T-helper 17 cell (primary cell): Measurements from ENCODE around the gene USP11. TPM values are rescaled to one million over a fixed set of nuclear protein-coding genes. Genes with fewer than 3 reads are reported as not detected.

Source experiments
- total RNA-seq, 4 donors: library from RNA in 2 of 4; stranded (reverse) in 2 of 4; gene quantifications; one replicate each; pipeline ENCODE4 v1.2.3 and lab custom pipeline; 2022 to 2026

The USP11 gene
- total RNA-seq, 2 donors from 2014 or later, result 42.0 to 42.9 TPM

Other genes with a start within 250 kb of the USP11 start
- gene RGN, start 154.6 kb upstream of the USP11 start, total RNA-seq, result not detected
- gene NDUFB11, start 88.3 kb upstream of the USP11 start, total RNA-seq, result 10 to 100 TPM; 55.4 to 55.6 TPM
- gene RBM10, start 87.8 kb upstream of the USP11 start, total RNA-seq, result 10 to 100 TPM; 33.0 to 36.5 TPM
- gene UBA1, start 39.2 kb upstream of the USP11 start, total RNA-seq, result 100 to 1,000 TPM; 109 to 112 TPM
- gene CDK16, start 14.3 kb upstream of the USP11 start, total RNA-seq, result 100 to 1,000 TPM; 123 to 145 TPM
- gene ZNF157, start 137.6 kb downstream of the USP11 start, total RNA-seq, result under 1 TPM; 0.47 to 0.55 TPM